Panc1 (cell line): ENCODE measurements around the gene RPS6KB2. TPM values are rescaled to one million over a fixed set of nuclear protein-coding genes. Genes with fewer than 3 reads are reported as not detected.
A peak's percentile ranks its signal among the peaks of the same experiment; 100 is the strongest.

Experiments
- ATAC-seq: fragments of 200-7000 bp; cut with Tn5 transposase; 2 replicates; pipeline ENCODE4 v1.9.1; 2020; ENCODE audit warnings: mild to moderate bottlenecking, moderate library complexity
- BruUV-seq: library from RNA; stranded (reverse); fragments of 400-500 nt; replicated peaks from 2 replicates; lab custom pipeline; 2021; lab: Mats Ljungman, UMichigan
- CTCF ChIA-PET: fragments of 300-600 bp; sonication (Branson Sonifier 250); formaldehyde crosslinking; loops from one replicate; lab custom pipeline; 2022; ENCODE audit warnings: antibody characterized with exemption; lab: Charles Lee
- POLR2A ChIA-PET: fragments of 300-600 bp; sonication (Branson Sonifier 250); formaldehyde crosslinking; loops from one replicate; lab custom pipeline; 2022; ENCODE audit warnings: antibody characterized with exemption; lab: Charles Lee
- DNase-seq: peaks from one replicate; pipeline ENCODE4 v3.0.0-alpha.2; 2010; ENCODE audit warnings: low read depth, low spot score
- H3K27ac ChIP-seq: 2 replicates; pipeline ENCODE4 v1.5.1; 2011; ENCODE audit warnings: mild to moderate bottlenecking, low read length, inconsistent platforms
- H3K27me3 ChIP-seq: fragments of 200-500 bp; sonication (Bioruptor generic); 2 replicates; pipeline ENCODE4 v1.6.0; 2014; ENCODE audit warnings: low read length, inconsistent platforms; ENCODE audit not compliant: control insufficient read depth, insufficient read depth
- H3K36me3 ChIP-seq: fragments of 200-500 bp; sonication (Bioruptor generic); 2 replicates; pipeline ENCODE4 v1.5.1; 2014; ENCODE audit warnings: inconsistent platforms, mild to moderate bottlenecking, low read length, moderate library complexity; ENCODE audit not compliant: control insufficient read depth, insufficient read depth
- H3K4me1 ChIP-seq: 2 replicates; pipeline ENCODE4 v1.5.1; 2011; ENCODE audit warnings: inconsistent platforms, mild to moderate bottlenecking, low read length, moderate library complexity; ENCODE audit not compliant: control insufficient read depth, insufficient read depth
- H3K4me3 ChIP-seq, 2 experiments: 2 replicates each; pipeline ENCODE4 v1.5.1; 2011 to 2012; ENCODE audit warnings: low read depth in 2 of 2, low read length in 2 of 2, mild to moderate bottlenecking in 2 of 2, inconsistent platforms in 1 of 2, moderate library complexity in 1 of 2
- H3K9me3 ChIP-seq: fragments of 200-500 bp; sonication (Bioruptor generic); 2 replicates; pipeline ENCODE4 v1.5.1; 2014; ENCODE audit warnings: low read depth, mild to moderate bottlenecking, inconsistent platforms, low read length, moderate library complexity; ENCODE audit not compliant: control insufficient read depth, insufficient read depth
- POLR2AphosphoS5 ChIP-seq: IDR thresholded peaks from 2 replicates; pipeline ENCODE4 v1.6.1; 2012; ENCODE audit warnings: mild to moderate bottlenecking, low read depth, low read length, moderate library complexity
- SIN3A ChIP-seq: IDR thresholded peaks from 2 replicates; pipeline ENCODE4 v1.6.1; 2012; ENCODE audit warnings: low read depth, mild to moderate bottlenecking, low read length, moderate library complexity, borderline replicate concordance; ENCODE audit not compliant: insufficient read depth
- TCF7L2 ChIP-seq: IDR thresholded peaks from 2 replicates; pipeline ENCODE4 v1.6.1; 2011; ENCODE audit warnings: mild to moderate bottlenecking, low read depth, low read length, inconsistent platforms
- in situ Hi-C: cut with HindIII; loops from 2 replicates; pipeline ENCODE4 v1.10.0; 2016; ENCODE audit warnings: low sequenced_read_pairs, low pct_unique_long_range_greater_than_20kb
- intact Hi-C: fragments of 100-400 bp; cut with micrococcal nuclease; formaldehyde crosslinking; loops from one replicate; pipeline ENCODE4 v1.10.0; 2022; ENCODE audit not compliant: unreplicated experiment
- total RNA-seq: library from RNA; stranded (reverse); gene quantifications from one replicate; pipeline ENCODE4 v1.2.1, GENCODE V29; 2021; ENCODE audit not compliant: unreplicated experiment
- TF ChIP-seq, protein P1 (sequence below), 2 experiments: IDR thresholded peaks; 2 replicates each; pipeline ENCODE4 v1.6.1; 2011 to 2012; ENCODE audit warnings: low read depth in 2 of 2, control low read depth in 1 of 2, low read length in 1 of 2, mild to moderate bottlenecking in 1 of 2, moderate library complexity in 1 of 2; ENCODE audit not compliant: insufficient read depth in 1 of 2
- TF ChIP-seq, protein P2 (sequence below): fragments of 450-650 bp; IDR thresholded peaks from 2 replicates; pipeline ENCODE4 v1.5.1; 2017; ENCODE audit warnings: mild to moderate bottlenecking

Gene RPS6KB2
- total RNA-seq, 1 experiment from 2014 or later, result 68.5 TPM

DNA sequence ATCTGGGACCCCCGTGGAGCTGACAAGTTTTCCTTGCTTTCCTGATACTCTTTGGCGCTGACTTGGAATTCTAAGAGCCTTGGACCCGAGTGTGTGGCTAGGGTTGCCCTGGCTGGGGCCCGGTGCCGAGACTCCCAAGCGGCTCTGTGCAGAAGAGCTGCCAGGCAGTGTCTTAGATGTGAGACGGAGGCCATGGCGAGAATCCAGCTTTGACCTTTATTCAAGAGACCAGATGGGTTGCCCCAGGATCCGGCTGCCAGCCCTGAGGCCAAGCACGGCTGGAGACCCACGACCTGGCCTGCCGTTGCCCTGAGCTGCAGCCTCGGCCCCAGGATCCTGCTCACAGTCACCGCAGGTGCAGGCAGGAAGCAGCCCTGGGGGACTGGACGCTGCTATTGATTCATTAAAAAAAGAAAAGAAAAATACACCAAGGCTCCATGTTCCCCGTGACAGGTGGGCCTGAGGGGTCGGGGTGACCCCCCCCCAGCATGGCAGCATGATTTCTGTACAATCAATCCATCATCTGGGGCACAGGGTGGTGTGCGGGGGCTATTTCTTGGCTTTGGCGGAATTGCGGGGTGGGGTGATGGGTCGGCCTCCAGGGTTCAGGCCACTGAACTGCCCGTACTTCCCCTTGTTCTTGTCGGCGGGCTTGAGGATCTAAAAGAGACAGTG, 30.2 kb upstream of the RPS6KB2 start:
- POLR2A ChIA-PET, result interaction anchor here (0.9 kb wide), 1 partner anchor 23 kb away, joined by 3 read pairs; no protein-coding TSS in a partner anchor
- TF ChIP-seq, protein P1, sequence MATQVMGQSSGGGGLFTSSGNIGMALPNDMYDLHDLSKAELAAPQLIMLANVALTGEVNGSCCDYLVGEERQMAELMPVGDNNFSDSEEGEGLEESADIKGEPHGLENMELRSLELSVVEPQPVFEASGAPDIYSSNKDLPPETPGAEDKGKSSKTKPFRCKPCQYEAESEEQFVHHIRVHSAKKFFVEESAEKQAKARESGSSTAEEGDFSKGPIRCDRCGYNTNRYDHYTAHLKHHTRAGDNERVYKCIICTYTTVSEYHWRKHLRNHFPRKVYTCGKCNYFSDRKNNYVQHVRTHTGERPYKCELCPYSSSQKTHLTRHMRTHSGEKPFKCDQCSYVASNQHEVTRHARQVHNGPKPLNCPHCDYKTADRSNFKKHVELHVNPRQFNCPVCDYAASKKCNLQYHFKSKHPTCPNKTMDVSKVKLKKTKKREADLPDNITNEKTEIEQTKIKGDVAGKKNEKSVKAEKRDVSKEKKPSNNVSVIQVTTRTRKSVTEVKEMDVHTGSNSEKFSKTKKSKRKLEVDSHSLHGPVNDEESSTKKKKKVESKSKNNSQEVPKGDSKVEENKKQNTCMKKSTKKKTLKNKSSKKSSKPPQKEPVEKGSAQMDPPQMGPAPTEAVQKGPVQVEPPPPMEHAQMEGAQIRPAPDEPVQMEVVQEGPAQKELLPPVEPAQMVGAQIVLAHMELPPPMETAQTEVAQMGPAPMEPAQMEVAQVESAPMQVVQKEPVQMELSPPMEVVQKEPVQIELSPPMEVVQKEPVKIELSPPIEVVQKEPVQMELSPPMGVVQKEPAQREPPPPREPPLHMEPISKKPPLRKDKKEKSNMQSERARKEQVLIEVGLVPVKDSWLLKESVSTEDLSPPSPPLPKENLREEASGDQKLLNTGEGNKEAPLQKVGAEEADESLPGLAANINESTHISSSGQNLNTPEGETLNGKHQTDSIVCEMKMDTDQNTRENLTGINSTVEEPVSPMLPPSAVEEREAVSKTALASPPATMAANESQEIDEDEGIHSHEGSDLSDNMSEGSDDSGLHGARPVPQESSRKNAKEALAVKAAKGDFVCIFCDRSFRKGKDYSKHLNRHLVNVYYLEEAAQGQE (IDR thresholded peaks at IDR 0.05; ENCODE audit: insufficient read depth in 1 of 2, low read depth in 2 of 2, low read length in 1 of 2), result no peak
- TF ChIP-seq SIN3A (no peak), TCF7L2 (no peak), POLR2AphosphoS5 (no peak)
- TF ChIP-seq, protein P2, sequence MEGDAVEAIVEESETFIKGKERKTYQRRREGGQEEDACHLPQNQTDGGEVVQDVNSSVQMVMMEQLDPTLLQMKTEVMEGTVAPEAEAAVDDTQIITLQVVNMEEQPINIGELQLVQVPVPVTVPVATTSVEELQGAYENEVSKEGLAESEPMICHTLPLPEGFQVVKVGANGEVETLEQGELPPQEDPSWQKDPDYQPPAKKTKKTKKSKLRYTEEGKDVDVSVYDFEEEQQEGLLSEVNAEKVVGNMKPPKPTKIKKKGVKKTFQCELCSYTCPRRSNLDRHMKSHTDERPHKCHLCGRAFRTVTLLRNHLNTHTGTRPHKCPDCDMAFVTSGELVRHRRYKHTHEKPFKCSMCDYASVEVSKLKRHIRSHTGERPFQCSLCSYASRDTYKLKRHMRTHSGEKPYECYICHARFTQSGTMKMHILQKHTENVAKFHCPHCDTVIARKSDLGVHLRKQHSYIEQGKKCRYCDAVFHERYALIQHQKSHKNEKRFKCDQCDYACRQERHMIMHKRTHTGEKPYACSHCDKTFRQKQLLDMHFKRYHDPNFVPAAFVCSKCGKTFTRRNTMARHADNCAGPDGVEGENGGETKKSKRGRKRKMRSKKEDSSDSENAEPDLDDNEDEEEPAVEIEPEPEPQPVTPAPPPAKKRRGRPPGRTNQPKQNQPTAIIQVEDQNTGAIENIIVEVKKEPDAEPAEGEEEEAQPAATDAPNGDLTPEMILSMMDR, result no peak
- in situ Hi-C loops (no loop called here), intact Hi-C loops (no loop called here)
- Histone ChIP-seq H3K4me3 (no peak overlapping the region), H3K27ac (0 out of 2 replicates have a peak overlapping the region, but pooled peaks have one; percentile 30), H3K27me3 (no peaks in the 10 kb centered on the region), H3K4me1 (peaks cover 38% of the 10 kb centered on the region), H3K36me3 (peaks cover 7% of the 10 kb centered on the region), H3K9me3 (no peaks in the 10 kb centered on the region)
- CTCF ChIA-PET, result interaction anchor here (0.5 kb wide), 1 partner anchor 84 kb away, joined by 6 read pairs; no protein-coding TSS in a partner anchor
- ATAC-seq (no peak), DNase-seq (no peak)
- BruUV-seq, result TSS peak; percentile 89

DNA sequence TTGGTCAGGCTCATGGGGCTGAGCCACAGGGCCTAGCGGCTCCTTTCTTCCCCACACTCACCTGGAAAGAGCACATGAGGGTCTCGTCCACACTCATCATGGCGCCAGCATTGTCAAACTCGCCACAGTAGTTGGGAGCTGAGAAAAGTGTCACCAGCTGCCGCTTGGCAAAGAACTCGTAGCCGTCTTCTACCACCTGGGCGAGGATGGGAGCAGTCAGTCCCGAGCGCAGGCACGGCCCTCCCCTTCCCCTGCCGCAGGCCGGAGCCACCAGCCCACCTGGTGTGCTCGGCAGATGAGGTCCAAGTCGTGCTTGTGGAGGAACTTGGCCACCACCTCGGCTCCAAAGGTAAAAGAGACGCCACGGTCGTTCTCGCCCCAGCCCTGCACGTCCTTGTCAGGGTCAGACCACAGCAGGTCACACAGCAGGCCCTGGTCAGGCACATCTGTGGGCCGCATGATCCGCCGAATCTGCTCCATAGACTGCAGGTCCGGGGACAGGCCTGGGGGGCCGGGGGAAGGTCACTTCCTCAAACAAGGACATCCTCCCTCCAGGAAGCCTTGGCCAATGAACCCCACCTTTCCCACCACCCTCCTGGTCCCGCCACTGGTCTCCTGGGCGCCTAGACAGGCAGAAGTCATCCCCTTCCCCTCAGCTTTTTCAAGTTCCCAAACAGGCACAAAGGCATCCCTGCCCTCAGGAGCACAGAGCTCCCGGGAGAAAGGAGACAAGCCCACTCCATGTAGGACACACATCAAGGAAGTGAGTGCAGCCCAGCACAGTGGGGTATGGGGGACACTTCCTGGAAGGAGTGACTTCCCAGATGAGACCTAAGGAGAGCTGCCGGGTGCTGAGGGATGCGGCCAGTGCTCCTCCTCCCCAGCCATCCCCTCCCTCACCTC, 29.4 kb upstream of the RPS6KB2 start:
- Histone ChIP-seq H3K27me3 (no peaks in the 10 kb centered on the region), H3K4me3 (0 out of 4 replicates have a peak overlapping the region, but pooled peaks of 1 of the 2 experiments have one; percentile 4), H3K9me3 (no peaks in the 10 kb centered on the region), H3K4me1 (peaks cover 38% of the 10 kb centered on the region), H3K27ac (peak overlapping the region; percentile 48), H3K36me3 (peaks cover 7% of the 10 kb centered on the region)
- ChIA-PET CTCF (no interaction called here), POLR2A (no interaction called here)
- in situ Hi-C loops (no loop called here), intact Hi-C loops (no loop called here)
- ATAC-seq (no peak), DNase-seq (no peak)
- TF ChIP-seq TCF7L2, result no peak
- no peak for TF ChIP-seq SIN3A
- peak; percentile 53 for TF ChIP-seq POLR2AphosphoS5
- TF ChIP-seq, protein P1 (IDR thresholded peaks at IDR 0.05; ENCODE audit: insufficient read depth in 1 of 2, low read depth in 2 of 2, low read length in 1 of 2), result no peak
- TF ChIP-seq, protein P2, result no peak
- no TSS peak for BruUV-seq
